ENCODE measurements around the gene ARTN.

ARTN gene

GRCh38 chr1:43933386-43934100 lies at the start of gene ARTN:
Gene ARTN, plus strand, starts transcription at chr1:43933801. Its CDS starts 1,856 bp downstream, at chr1:43935657.
- DNase-seq = no peak

GRCh38 chr1:43885279-43885801 lies 48.3 kb upstream of the ARTN start:
- DNase-seq = no peak

DNA sequence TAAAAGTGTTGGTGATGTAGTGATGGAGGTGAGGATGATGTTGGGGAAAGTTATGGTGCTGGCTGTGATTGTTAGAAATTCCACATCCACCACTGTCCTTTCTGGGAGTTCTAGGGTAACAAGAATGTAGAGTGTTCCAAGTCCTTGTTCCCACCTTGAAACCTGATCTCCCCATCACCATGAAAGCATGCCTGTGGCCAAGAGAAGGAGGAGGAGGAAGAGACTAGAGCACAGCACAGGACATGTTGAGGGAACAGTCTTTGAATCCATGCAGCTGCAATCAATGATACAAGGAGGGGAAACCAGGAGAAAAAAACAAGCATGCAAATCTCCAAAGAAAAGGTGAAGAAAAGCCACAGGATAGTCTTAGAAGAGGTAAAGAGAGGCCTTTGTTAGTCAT lies 45.9 kb upstream of the ARTN start:
- no peak for DNase-seq

DNA sequence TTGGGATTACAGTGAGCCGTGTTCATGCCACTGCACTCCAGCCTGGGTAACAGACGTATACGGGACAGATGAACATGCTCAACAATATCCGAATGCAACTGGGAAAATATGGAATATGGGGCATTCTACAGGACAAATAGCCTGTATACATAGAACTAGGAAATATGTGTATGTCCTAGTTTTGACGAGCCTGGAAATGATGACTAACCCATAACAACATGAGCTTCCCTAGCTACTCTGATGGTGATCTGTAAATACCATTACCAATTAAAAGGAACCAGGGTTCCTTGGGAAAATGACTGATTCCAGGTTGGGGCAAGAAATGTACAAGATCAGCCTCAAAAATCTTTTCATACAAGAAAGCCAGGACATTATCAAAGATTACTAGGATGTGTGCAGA lies 42.8 kb upstream of the ARTN start:
- DNase-seq = no peak

DNA sequence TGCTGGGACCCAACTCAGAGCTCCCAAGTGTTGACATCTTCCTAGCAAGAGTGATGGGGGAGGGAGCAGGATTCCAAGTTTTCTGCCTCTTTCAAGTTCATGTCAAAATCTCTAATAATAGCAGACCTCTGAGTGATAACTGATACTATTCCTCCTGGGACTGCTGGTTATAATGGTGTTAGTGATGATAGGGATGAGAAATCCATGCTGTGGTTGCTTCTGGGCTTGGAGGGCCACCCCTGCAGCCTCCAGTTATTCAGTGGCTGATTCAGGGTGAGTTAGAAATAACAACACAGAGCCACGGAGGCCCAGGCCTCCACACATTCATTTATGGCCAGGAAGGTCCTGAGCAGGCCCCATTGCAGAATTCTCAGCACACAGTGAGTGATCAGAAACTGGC lies 40.6 kb upstream of the ARTN start:
- no peak for DNase-seq

GRCh38 chr1:43898981-43899380 lies 34.6 kb upstream of the ARTN start:
- no peak for DNase-seq

GRCh38 chr1:43900386-43900785 lies 33.2 kb upstream of the ARTN start:
- DNase-seq = no peak

GRCh38 chr1:43901196-43901961 lies 32.2 kb upstream of the ARTN start:
- DNase-seq = no peak

GRCh38 chr1:43902058-43902831 lies 31.4 kb upstream of the ARTN start:
- no peak for DNase-seq

DNA sequence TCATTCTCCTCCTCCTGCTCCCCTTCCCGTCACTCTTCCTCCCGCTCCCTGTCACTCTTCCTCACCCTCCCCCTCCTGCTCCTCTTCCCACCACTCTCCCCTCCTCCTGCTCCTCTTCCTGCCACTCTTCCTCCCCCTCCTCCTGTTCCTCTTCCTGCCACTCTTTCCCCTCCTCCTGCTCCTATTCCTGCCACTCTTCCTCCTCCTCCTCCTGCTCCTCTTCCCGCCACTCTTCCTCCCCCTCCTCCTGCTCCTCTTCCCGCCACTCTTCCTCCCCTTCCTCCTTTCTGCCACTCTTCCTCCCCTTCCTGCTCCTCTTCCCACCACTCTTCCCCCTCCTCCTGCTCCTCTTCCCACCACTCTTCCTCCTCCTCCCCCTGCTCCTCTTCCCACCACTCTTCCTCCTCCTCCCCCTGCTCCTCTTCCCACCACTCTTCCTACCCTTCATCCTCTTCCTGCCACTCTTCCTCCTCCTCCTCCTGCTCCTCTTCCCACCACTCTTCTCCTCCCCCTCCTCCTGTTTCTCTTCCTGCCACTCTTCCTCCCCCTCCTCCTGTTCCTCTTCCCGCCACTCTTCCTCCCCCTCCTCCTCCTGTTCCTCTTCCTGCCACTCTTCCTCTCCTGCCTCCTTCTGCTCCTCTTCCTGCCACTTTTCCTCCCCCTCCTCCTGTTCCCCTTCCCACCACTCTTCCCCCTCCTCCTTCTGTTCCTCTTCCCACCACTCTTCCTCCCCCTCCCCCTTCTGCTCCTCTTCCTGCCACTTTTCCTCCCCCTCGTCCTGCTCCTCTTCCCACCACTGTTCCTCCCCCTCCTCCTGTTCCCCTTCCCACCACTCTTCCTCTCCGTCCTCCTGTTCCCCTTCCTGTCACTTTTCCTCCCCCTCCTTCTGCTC lies 28.7 kb upstream of the ARTN start:
- DNase-seq = no peak

DNA sequence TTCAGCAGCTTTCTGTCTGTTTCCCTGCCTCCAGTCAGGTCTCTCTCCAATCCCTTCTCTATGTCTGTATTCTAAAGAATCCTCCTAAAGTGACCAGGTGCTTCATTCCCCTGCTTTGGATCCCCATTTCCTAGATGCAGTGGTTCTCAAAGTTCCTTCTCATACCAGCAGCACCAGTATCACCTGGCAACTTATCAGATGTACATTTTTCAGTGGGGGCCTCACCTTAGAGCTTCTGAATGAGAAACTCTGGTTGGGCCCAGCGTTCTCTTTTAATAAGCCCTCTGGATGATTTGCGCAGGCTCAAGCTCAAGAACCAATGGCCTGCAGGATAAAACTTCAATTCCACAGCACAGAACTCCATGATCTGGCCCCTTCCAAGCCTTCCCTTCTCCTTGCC lies 25.4 kb upstream of the ARTN start:
- DNase-seq = no peak

DNA sequence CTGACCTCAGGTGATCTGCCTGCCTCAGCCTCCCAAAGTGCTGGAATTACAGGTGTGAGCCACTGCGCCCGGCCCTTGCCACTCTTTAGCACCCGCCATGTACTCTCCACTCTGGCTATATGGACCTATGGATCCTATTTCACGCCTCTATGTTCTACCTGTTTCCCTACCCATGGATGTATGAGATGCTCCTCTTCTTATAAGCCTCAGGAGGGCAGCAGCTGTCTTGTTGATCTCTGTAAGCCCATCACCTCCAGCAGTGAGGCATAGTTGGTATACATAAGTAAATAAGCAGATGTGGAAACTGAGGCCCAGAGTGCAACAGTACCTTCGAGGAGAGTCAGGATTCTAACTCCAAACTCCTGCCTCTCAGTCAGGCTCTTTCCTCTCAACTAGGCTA lies 24.7 kb upstream of the ARTN start:
- no peak for DNase-seq

GRCh38 chr1:43910343-43910742 lies 23.3 kb upstream of the ARTN start:
- DNase-seq = no peak

DNA sequence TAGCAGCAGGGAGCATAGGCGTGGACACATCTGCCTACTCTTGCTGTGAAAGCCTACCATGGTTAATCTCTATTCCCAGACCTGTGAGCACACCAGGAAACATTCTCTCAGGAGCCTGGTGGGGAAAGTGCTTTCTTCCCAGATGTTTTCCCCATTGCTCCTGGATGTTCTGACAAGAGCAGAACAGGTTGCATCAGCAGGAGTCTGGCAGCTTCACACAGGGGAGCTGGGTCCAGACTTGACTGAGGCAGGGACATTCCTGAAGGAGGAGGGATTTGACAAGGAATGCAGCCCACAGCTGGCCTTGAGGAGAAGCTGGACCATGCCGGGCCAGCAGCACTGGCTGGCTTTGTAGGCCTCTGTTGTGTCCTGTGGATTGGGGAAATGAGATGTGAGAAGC lies 21.0 kb upstream of the ARTN start:
- no peak for DNase-seq

DNA sequence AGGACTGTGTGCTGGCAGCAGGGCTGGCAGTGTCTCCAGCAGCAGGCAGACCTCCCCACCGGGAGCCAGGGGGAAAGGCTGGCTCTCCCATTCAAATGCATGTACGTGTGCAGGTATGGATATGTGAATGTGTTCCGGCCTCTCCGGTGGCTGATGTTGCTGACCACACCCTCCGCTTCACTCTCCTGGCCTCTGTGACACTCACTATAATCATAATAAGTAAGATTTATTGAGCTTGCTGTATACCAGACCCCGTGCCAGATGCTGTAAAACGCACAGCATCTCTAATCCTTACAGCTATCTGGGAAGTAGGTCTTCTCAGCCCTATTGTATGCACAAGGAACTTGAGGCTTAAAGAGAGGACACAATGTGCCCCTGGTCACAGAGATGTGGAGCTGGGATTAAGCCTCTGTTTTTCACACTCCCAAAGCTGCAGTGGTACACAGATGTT lies 20.5 kb upstream of the ARTN start:
- DNase-seq = no peak

DNA sequence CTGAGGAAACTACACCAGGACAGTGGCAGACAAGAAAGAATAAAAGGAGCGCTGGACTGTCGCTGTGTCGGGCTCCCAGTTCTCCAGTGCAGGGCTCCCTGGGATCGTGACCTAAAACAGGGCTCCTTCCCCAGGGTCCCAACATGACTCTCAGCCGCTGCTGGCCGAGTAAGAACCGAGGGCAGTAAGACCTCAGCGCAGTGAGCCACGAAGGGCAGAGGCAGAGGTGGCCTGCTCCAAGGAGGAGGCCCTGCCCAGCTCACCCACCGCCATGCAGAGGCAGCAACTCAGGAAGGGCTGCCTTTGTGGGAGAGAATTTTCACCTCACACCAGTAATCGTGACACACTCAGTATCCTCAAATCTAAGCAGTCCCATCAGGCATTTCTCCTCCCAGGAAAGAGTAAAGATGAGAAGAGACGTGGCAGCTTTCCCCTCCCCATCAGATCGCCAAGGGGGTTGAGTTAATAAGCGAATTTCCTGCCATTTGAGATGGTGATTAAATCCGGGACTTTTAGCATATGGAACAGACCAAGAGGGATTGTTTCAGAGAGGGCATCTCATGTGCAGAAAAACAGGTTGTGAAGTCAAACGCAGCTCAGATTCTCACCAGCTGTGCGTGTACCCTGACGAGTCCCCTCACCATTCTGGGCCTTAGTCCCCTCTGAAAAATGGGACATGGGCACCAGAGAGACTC lies 19.8 kb upstream of the ARTN start:
- DNase-seq = no peak

DNA sequence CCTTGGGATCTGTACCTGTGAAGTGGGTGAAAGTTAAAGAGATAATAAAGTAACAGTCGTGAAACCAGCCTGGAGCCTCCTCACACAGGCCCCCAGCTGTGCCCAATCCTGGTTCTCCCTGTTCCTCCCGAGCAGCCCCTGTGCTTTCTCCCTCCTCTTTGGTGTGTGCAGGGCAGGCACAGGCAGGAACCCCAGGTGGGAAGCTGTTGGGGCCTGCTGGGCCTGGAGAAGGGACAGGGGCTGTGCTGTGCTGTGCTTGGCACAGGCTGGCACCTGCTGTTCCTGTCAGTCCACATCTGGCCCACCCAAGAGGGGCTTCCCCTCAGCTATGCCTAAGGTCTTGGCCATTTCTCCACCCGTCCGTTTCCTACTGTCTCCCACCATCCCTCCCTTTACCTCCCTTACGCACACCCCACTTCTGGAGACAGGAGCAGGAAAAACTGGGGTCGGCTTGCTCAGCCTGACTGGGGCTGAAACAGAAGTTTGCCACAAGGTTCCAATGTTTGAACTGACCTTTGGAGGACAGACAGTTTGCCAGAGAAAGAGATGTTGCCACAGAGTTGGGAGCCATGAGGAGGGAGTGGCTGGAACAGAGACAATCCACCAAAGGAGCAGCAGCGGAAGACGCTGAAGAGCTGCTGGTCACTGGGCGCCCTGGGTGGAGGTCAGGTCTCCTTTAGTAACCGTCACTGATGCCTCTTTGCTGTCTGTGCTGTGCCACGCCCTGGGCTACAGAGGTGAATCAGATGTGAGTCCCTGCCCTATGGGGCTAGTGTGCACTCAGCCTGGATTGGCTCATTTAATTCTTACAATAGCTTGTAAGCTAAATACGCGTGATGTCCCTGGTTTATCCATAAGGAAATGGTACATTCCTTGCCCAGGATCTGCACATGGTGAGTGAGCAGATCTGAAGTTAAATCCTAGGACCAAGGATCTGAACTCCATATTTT lies 18.8 kb upstream of the ARTN start:
- no peak for DNase-seq

DNA sequence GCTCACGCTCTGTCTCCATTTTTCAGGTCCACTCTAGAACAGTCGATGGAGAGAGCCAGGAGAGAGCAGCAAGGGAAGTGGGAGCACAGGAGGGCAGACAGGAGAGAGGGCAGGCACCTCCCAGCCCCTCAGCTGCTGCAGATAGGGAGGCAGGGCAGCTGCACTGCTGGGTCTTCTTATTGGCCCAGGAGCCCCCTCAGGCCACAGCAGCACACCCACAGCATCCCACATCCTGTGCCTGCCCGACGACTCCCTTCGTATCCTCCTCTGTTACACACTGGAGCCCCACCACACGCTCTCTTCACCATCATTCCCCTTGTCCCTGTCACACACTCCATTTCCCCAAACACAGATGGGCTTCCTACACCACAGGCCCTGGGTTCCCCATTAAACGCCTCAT lies 13.7 kb upstream of the ARTN start:
- DNase-seq = no peak

GRCh38 chr1:43921022-43921421 lies 12.6 kb upstream of the ARTN start:
- DNase-seq = no peak

DNA sequence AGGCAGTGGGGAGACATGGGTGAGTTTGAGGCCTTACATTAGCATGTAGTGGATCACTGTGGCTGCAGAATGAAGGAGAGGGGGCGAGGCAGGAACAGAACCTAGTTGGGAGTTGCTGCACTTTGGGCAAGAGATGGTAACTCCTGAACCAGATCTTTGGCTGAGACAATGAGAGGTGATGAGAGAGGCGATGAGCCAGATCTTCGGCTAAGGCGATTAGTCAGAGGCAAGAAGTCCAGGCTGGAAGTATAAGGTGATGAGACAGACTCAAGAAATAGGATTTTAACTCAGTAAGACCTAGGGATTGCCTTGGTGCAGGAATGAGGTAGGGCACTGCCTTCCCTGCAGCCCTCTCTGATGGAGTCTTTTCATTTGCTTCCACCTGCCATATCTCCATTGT lies 9.1 kb upstream of the ARTN start:
- no peak for DNase-seq

GRCh38 chr1:43925846-43926245 lies 7.8 kb upstream of the ARTN start:
- no peak for DNase-seq
